A673 (cell line): ENCODE data around the gene RAB40A. TPM values are rescaled to one million over a fixed set of nuclear protein-coding genes. Genes with fewer than 3 reads are reported as not detected.
"Not testable (repeated sequence)": the region's sequence is repeated elsewhere in the genome, so short reads cannot be mapped to it uniquely, and the experiment has no call there.

Experiments used
- BruUV-seq: library from RNA; stranded (reverse); fragments of 400-500 nt; replicated peaks from 2 replicates; lab custom pipeline; 2021; lab: Mats Ljungman, UMichigan
- CTCF ChIA-PET: fragments of 300-600 bp; sonication (Branson Sonifier 250); formaldehyde crosslinking; loops from one replicate; lab custom pipeline; 2022; ENCODE audit warnings: antibody characterized with exemption; lab: Charles Lee
- POLR2A ChIA-PET: fragments of 300-600 bp; sonication (Branson Sonifier 250); formaldehyde crosslinking; loops from one replicate; lab custom pipeline; 2022; ENCODE audit warnings: antibody characterized with exemption; ENCODE audit not compliant: low non-redundant PET; lab: Charles Lee
- DNase-seq: peaks from one replicate; pipeline ENCODE4 v3.0.0-alpha.2; 2015; ENCODE audit warnings: low spot score
- H3K27ac ChIP-seq: fragments of 200-600 bp; sonication (generic); 2 replicates; pipeline ENCODE4 v1.5.1; 2016; ENCODE audit warnings: mixed run types, low read depth, mild to moderate bottlenecking, mixed read lengths, antibody characterized with exemption, low read length; ENCODE audit not compliant: poor library complexity, severe bottlenecking
- H3K27me3 ChIP-seq: fragments of 200-600 bp; sonication (generic); replicated peaks from 2 replicates; pipeline ENCODE4 v1.6.1; 2017; ENCODE audit warnings: mixed run types, low read depth, mild to moderate bottlenecking, mixed read lengths, antibody characterized with exemption, low read length; ENCODE audit not compliant: insufficient read depth, poor library complexity
- H3K36me3 ChIP-seq: fragments of 200-600 bp; sonication (generic); 2 replicates; pipeline ENCODE4 v1.6.1; 2016; ENCODE audit warnings: mixed run types, mild to moderate bottlenecking, mixed read lengths, antibody characterized with exemption, low read length; ENCODE audit not compliant: insufficient read depth, poor library complexity, severe bottlenecking
- H3K4me1 ChIP-seq: fragments of 200-600 bp; sonication (generic); 2 replicates; pipeline ENCODE4 v1.6.1; 2017; ENCODE audit warnings: mixed run types, mild to moderate bottlenecking, mixed read lengths, antibody characterized with exemption, low read length; ENCODE audit not compliant: insufficient read depth, poor library complexity, severe bottlenecking
- H3K4me3 ChIP-seq: fragments of 200-600 bp; sonication (generic); 2 replicates; pipeline ENCODE4 v1.5.1; 2016; ENCODE audit warnings: low read depth, mixed run types, mild to moderate bottlenecking, mixed read lengths, low read length; ENCODE audit not compliant: poor library complexity, severe bottlenecking
- H3K9me3 ChIP-seq: fragments of 200-600 bp; sonication (generic); 2 replicates; pipeline ENCODE4 v1.6.1; 2016; ENCODE audit warnings: mixed run types, low read depth, mild to moderate bottlenecking, mixed read lengths, antibody characterized with exemption, low read length; ENCODE audit not compliant: poor library complexity, severe bottlenecking
- CTCF ChIP-seq: fragments of 300-800, 200-600 bp; sonication (generic); conservative IDR thresholded peaks from 2 replicates; pipeline ENCODE4 v1.5.1; 2017; ENCODE audit warnings: low read depth, mild to moderate bottlenecking, antibody characterized with exemption, low read length, moderate library complexity, mixed read lengths
- EZH2 ChIP-seq: fragments of 200-600 bp; sonication (generic); IDR thresholded peaks from 2 replicates; pipeline ENCODE4 v1.6.1; 2017; ENCODE audit warnings: borderline replicate concordance, low read depth, mild to moderate bottlenecking, mixed read lengths, antibody characterized with exemption, low read length; ENCODE audit not compliant: poor library complexity, severe bottlenecking
- intact Hi-C: fragments of 100-400 bp; cut with micrococcal nuclease; formaldehyde crosslinking; loops from one replicate; pipeline ENCODE4 v1.10.0; 2022; ENCODE audit not compliant: unreplicated experiment
- total RNA-seq: library from RNA; stranded (reverse); gene quantifications from 2 replicates; pipeline ENCODE4 v1.2.3, GENCODE V29; 2021

The RAB40A gene
- total RNA-seq, 1 experiment from 2014 or later, result not detected

GRCh38 chrX:103464774-103465117 lies 54.5 kb downstream of the RAB40A start:
- peak overlapping the region; percentile 34 for H3K4me3 ChIP-seq
- POLR2A ChIA-PET, result no interaction called here
- BruUV-seq, result no TSS peak
- no peak overlapping the region for H3K27ac ChIP-seq
- CTCF ChIA-PET, result interaction anchor here (0.7 to 2.0 kb wide), 6 partner anchors 23 to 513 kb away, joined by 3 to 12 read pairs (median 4); no protein-coding TSS in a partner anchor
- TF ChIP-seq EZH2, result no peak
- peak; percentile 76 for TF ChIP-seq CTCF
- peak; percentile 81 for DNase-seq
- H3K4me1 ChIP-seq, result no peaks in the 10 kb centered on the region
- intact Hi-C loops, result loop anchor here (1.0 to 5.0 kb wide), 2 partner anchors 121 to 252 kb away; no protein-coding TSS in a partner anchor
- no peaks in the 10 kb centered on the region for H3K9me3 ChIP-seq
- no peaks in the 10 kb centered on the region for H3K36me3 ChIP-seq
- H3K27me3 ChIP-seq, result peaks cover 7% of the 10 kb centered on the region

- intact Hi-C loops, result loop anchor here (1.0 to 5.0 kb wide), 2 partner anchors 121 to 252 kb away; no protein-coding TSS in a partner anchor
- Histone ChIP-seq H3K4me1 (no peaks in the 10 kb centered on the region), H3K27ac (no peak overlapping the region), H3K27me3 (peaks cover 7% of the 10 kb centered on the region), H3K36me3 (no peaks in the 10 kb centered on the region), H3K4me3 (peak overlapping the region; percentile 34), H3K9me3 (no peaks in the 10 kb centered on the region)
- POLR2A ChIA-PET, result interaction anchor here (0.8 kb wide), 1 partner anchor 108 kb away, joined by 3 read pairs; the partner anchor contains the start of gene TCEAL9
- CTCF ChIA-PET, result interaction anchor here (0.6 to 2.0 kb wide), 10 partner anchors 22 to 530 kb away, joined by 3 to 12 read pairs (median 3); partner anchors contain the start of gene BEX3
- TF ChIP-seq EZH2 (no peak), CTCF (peak; percentile 52)
- BruUV-seq, result no TSS peak
- DNase-seq, result peak; percentile 52
Observed at GRCh38 chrX:103464072-103464773, 55.1 kb downstream of the RAB40A start.

GRCh38 chrX:103461156-103461555 lies 58.1 kb downstream of the RAB40A start:
- H3K27me3 ChIP-seq, result no peaks in the 10 kb centered on the region
- no peaks in the 10 kb centered on the region for H3K36me3 ChIP-seq
- no peaks in the 10 kb centered on the region for H3K4me1 ChIP-seq
- BruUV-seq, result no TSS peak
- TF ChIP-seq EZH2 (no peak), CTCF (no peak)
- H3K9me3 ChIP-seq, result no peaks in the 10 kb centered on the region
- intact Hi-C loops, result loop anchor here (5.0 kb wide), 1 partner anchor 249 kb away; no protein-coding TSS in a partner anchor
- peak; percentile 0 for DNase-seq
- H3K27ac ChIP-seq, result no peak overlapping the region
- ChIA-PET CTCF (interaction anchor here (0.6 kb wide), 1 partner anchor 102 kb away, joined by 5 read pairs; no protein-coding TSS in a partner anchor), POLR2A (no interaction called here)
- H3K4me3 ChIP-seq, result no peak overlapping the region

GRCh38 chrX:103460001-103460755 lies 59.1 kb downstream of the RAB40A start:
- H3K27me3 ChIP-seq, H3K4me1 ChIP-seq, H3K27ac ChIP-seq, H3K36me3 ChIP-seq, POLR2A ChIA-PET, H3K9me3 ChIP-seq, BruUV-seq, H3K4me3 ChIP-seq, DNase-seq: not testable (repeated sequence)
- CTCF ChIA-PET, result interaction anchor here (0.7 kb wide), 1 partner anchor 372 kb away, joined by 3 read pairs; no protein-coding TSS in a partner anchor
- intact Hi-C loops, result loop anchor here (5.0 kb wide), 1 partner anchor 248 kb away; no protein-coding TSS in a partner anchor
